Stimulated activated CD4-positive, alpha-beta T cell treated with anti-CD3 and anti-CD28 coated beads, Interleukin-4, amount 100 ng/mL, for 4 hours (primary cell): Measurements from ENCODE around the gene CD247.
A peak's percentile ranks its signal among the peaks of the same experiment; 100 is the strongest.

Experiments
- DNase-seq, 2 experiments: peaks; one replicate each; pipeline ENCODE4 v3.0.0-alpha.2; 2020

CD247 gene

DNA sequence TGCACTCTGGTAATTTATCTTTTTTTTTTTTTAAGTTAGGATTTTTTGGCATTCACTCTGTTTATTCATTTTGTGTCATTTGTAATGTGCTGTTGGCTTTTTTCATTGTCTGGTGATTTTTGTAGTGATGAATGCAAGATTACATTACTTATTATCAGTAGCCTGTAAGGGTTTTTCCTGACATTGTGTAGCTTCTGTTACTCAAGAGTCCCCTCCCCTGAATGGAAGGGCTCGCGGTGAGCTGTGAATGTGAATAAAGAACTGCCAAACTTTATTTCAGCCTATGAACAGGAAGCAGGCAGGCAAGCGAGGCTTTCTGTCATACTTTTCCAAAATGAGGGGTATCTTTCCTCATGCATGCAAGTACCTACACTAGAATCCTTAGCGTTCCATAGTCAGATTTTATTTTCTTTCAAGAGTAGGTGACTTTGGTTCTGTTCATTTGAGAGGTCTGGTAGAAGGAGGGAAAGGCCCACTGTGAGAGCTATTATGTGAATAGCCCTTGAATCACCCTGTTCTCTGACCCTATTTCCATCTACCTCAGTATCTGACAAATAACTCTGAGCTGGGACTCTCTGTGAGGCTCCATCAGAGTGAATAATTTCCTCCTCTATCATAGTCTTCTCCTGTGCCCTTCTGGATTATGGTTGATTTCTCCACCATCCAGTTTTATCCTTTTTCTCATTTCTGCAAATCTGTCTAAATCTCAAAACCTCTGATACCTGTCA, 114.0 kb downstream of the CD247 start:
- DNase-seq, result no peak

DNA sequence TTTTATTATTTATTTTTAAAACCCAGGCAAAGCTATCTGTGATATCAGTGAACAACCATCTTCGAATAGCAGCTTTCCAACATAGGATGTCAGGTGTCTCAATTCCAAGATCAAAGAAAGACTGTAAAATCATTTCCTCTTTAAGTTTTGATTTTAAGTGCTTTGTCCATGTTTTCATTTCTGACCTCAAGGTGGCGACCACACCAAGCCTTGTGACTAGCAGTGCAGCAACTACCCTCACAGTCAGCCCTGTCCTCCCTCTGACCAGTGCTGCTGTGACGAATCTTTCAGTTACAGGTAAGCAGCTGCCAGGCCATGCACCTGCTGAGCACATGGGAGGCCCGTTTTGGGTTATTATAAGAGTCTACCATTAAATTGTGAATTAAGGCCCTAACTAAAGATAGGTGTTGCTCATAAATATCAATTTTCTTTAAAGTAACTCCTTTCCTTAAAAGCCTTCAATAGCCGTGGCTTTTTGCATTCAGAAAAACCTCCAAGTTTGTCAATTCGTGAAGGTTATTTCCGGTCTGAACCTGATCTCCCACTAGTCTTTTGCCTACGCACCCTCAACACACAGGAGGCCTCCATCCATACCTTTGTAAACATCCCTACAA, 117.0 kb downstream of the CD247 start:
- DNase-seq, result peak; percentile 13 to 45

DNA sequence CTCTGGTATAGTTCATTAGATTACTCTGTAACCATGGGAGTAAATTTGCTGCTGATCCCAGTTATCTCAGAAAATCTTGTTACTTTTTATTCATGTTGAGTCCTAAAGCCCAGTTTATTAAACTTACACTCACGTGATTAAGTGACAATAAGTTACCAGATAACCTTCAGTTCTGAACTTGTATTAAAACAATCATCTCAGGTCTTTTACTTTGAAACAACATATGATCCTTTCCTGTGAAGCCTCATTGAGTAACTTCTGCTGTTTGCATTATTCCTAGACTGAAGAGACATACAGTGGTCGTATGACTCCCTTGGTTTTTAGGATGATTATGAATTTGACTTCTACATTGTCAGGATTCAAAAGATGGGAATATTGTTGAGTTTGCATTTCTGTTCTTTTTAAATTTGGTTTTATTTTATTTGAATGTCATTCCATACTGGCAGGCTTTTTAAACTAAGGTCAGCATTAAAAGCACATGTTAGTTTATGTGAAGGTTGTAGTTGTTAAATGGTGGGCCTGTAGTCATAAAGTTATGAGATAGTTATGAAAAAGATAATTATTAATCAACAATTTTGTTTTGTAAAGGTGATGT, 117.9 kb downstream of the CD247 start:
- no peak for DNase-seq

DNA sequence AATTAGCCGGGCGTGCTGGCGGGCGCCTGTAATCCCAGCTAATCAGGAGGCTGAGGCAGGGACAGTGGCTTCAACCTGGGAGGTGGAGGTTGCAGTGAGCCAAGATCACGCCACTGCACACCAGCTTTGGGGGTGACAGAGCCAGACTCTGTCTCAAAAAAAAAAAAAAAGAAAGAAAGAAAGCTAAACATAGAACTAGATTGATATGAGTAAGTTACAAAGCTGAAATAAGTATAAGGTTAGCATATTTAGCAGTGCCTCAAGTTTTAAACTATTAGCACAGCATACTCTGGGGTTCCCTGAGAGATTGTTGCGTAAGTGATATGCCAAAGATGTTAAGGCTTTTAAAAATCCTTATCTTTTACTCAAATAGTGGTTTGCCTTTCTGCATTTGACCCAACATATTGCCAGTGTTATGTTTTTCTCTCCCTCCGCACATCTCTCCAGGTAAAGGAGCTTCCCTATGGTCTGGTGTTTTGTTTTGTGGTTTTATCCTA, 126.1 kb downstream of the CD247 start:
- DNase-seq, result no peak

DNA sequence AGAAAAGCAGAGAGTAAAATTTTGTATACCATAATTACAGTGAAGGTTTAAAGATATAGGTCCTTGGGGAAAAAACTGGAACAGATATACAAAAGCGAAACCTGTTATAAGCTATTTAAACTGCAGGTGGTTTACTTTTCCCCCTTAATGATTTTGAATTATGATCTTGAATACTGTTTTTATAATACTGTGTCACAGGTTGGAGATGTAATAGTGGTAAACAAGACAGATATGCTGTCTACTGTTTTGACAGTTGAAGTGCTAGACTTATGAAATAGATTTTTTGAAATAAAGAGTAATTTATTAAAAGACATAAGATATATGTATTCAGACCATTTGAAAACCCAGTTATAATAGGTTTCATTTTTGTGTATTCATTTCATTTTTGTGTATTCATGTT, 129.4 kb downstream of the CD247 start:
- DNase-seq, result no peak

DNA sequence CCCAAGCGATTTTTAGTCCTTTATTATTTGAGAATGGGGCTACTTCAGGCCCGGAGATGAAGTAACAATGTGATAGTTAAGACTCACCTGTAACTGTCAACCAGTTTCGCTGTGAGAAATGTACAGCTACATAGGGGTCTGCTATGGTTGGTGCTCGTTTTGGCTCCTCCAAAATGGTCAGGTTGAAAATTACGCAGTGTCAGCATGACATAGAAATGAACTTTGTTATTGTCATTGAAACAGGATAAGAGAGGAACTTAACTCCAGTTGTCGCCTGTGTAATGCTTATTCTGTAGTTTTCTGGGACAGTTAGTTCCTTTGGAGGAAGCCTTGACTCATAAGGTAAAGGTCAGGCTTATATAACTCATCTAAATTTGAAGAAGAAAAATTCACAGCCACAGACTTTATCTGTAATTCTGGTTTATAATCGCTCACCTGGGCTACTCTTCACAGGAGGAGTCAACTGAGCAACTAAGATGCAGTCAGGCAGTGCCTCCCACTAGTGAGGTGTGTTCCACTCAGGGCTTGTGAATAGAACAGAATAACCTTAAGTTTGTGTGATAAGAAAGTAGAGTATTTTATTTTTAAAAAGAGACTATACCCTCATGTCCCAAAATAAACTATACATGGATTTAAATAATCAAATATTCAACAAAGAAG, 130.9 kb downstream of the CD247 start:
- DNase-seq, result no peak
